Liver (tissue), 3 donors: ENCODE measurements around the gene ZNF440.

Source experiments
- RAD21 ChIP-seq, 2 donors: IDR thresholded peaks; 2 replicates each; pipeline ENCODE4 v1.6.1; 2016; ENCODE audit warnings: antibody characterized with exemption in 2 of 2, mild to moderate bottlenecking in 2 of 2
- RXRA ChIP-seq, 2 donors: IDR thresholded peaks; 2 replicates each; pipeline ENCODE4 v1.6.1; 2017 to 2018; ENCODE audit warnings: antibody characterized with exemption in 2 of 2, mild to moderate bottlenecking in 1 of 2
- TF ChIP-seq, protein P1 (sequence below): fragments of 150-350 bp; IDR thresholded peaks from 2 replicates; pipeline ENCODE4 v1.5.1; 2017; ENCODE audit warnings: improper control_type of control experiment, low read depth, low read length; ENCODE audit not compliant: missing input control
- TF ChIP-seq, protein P2 (sequence below): IDR thresholded peaks from 2 replicates; pipeline ENCODE4 v1.6.1; 2016; ENCODE audit warnings: antibody characterized with exemption, mild to moderate bottlenecking
- donor health status: healthy.
- donor health status: healthy.

DNA sequence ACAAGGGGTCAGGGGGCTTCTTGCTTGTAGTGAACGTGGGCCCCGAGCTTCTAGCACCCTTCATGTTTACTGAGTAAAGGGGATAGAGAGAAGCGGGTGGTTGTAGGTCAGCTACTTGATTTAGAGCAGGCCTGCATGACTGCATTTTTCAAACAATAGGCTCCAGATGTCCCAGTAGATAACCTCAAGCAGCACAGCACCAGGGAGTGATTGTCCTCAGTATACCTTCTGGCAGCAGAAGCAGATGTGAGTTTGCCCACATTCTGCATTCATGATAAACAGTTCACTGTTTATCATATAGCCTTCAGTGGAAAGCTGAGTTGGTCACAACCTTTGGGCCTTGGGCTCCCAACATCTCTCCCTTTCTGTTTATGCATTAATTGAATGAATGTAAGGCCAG is 39.3 kb downstream of the ZNF440 start:
- TF ChIP-seq RXRA (IDR thresholded peaks at IDR 0.05) (no peak), RAD21 (IDR thresholded peaks at IDR 0.05) (no peak)
- TF ChIP-seq, protein P1, sequence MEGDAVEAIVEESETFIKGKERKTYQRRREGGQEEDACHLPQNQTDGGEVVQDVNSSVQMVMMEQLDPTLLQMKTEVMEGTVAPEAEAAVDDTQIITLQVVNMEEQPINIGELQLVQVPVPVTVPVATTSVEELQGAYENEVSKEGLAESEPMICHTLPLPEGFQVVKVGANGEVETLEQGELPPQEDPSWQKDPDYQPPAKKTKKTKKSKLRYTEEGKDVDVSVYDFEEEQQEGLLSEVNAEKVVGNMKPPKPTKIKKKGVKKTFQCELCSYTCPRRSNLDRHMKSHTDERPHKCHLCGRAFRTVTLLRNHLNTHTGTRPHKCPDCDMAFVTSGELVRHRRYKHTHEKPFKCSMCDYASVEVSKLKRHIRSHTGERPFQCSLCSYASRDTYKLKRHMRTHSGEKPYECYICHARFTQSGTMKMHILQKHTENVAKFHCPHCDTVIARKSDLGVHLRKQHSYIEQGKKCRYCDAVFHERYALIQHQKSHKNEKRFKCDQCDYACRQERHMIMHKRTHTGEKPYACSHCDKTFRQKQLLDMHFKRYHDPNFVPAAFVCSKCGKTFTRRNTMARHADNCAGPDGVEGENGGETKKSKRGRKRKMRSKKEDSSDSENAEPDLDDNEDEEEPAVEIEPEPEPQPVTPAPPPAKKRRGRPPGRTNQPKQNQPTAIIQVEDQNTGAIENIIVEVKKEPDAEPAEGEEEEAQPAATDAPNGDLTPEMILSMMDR, result no peak
- TF ChIP-seq, protein P2, sequence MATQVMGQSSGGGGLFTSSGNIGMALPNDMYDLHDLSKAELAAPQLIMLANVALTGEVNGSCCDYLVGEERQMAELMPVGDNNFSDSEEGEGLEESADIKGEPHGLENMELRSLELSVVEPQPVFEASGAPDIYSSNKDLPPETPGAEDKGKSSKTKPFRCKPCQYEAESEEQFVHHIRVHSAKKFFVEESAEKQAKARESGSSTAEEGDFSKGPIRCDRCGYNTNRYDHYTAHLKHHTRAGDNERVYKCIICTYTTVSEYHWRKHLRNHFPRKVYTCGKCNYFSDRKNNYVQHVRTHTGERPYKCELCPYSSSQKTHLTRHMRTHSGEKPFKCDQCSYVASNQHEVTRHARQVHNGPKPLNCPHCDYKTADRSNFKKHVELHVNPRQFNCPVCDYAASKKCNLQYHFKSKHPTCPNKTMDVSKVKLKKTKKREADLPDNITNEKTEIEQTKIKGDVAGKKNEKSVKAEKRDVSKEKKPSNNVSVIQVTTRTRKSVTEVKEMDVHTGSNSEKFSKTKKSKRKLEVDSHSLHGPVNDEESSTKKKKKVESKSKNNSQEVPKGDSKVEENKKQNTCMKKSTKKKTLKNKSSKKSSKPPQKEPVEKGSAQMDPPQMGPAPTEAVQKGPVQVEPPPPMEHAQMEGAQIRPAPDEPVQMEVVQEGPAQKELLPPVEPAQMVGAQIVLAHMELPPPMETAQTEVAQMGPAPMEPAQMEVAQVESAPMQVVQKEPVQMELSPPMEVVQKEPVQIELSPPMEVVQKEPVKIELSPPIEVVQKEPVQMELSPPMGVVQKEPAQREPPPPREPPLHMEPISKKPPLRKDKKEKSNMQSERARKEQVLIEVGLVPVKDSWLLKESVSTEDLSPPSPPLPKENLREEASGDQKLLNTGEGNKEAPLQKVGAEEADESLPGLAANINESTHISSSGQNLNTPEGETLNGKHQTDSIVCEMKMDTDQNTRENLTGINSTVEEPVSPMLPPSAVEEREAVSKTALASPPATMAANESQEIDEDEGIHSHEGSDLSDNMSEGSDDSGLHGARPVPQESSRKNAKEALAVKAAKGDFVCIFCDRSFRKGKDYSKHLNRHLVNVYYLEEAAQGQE, result no peak
